Stimulated activated CD4-positive, alpha-beta T cell treated with anti-CD3 and anti-CD28 coated beads, Interleukin-1b, Interleukin-23, amount 100 ng/mL, for 24 hours (primary cell): ENCODE measurements around the gene EYS.

Experiments
- DNase-seq, 4 experiments: peaks; one replicate each; pipeline ENCODE4 v3.0.0-alpha.2; 2020; ENCODE audit warnings: low read depth in 4 of 4, low spot score in 1 of 4

Gene EYS

GRCh38 chr6:64672131-64672530 is 1034.9 kb downstream of the EYS start:
- DNase-seq, result no peak

DNA sequence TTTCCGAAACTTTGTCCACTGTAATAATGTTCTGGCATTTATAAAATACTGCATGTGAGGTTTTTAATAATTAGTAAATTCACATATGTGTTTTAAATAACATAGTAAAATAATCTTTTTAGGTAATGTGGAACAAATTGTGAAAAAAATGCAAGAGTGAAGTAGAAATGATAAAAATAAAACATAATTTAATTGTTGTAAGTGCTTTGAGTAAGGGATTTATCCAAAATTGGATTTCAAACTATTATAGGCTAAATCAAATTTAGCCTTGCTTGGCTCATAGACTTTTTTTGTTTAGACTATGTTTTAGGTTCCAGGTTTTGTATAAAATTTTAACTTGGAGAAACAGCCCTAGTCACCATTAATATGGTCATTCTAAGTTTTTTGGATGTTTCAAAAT is 1041.9 kb downstream of the EYS start:
- DNase-seq, result no peak

- DNase-seq, result no peak
Observed at GRCh38 chr6:64664480-64664879, 1042.5 kb downstream of the EYS start.

- no peak for DNase-seq
Observed at GRCh38 chr6:64644024-64644423, 1063.0 kb downstream of the EYS start.

- DNase-seq, result no peak
Observed at GRCh38 chr6:64630901-64631300, 1076.1 kb downstream of the EYS start.

GRCh38 chr6:64622944-64623343 is 1084.1 kb downstream of the EYS start:
- no peak for DNase-seq

GRCh38 chr6:64602993-64603392 is 1104.0 kb downstream of the EYS start:
- no peak for DNase-seq

DNA sequence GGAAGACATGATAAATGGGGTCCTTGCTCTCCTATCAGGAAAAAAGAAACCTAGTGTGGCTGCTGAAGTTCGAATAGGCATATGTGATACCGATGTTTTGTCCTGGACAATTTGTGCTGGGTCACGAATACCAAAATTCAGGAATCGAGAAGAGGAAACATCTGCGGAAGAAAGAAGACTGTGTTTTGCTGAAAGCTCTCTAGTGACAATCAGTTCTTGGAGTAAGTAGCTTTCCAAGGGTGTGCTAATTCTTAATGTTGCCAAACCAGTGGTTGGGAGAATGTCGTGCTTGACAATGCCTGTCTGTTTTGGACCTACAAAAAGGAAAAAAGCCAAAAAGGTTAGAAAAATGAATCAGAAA is 1115.4 kb downstream of the EYS start:
- no peak for DNase-seq

- no peak for DNase-seq
Observed at GRCh38 chr6:64590965-64591675, 1115.9 kb downstream of the EYS start.

DNA sequence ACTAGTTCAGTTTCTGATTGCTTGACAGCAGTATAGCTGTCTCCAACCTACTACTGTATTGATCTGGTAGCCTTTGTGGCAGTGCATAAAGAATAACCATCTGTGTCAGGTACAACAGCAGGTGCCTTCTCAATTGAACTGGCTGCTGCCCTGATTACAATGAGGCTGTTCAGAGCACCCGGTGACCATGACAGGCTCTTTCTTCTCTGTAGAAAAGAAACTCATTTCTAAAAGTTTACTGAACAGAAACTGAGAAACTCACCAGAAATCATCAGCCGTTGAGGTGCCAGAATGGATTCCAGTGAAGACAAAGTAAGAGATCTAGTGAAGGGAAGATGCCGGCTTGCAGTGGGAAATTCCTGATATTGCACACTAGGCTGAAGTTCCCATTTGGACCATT is 1117.1 kb downstream of the EYS start:
- no peak for DNase-seq

GRCh38 chr6:64580346-64580745 is 1126.7 kb downstream of the EYS start:
- DNase-seq, result no peak

DNA sequence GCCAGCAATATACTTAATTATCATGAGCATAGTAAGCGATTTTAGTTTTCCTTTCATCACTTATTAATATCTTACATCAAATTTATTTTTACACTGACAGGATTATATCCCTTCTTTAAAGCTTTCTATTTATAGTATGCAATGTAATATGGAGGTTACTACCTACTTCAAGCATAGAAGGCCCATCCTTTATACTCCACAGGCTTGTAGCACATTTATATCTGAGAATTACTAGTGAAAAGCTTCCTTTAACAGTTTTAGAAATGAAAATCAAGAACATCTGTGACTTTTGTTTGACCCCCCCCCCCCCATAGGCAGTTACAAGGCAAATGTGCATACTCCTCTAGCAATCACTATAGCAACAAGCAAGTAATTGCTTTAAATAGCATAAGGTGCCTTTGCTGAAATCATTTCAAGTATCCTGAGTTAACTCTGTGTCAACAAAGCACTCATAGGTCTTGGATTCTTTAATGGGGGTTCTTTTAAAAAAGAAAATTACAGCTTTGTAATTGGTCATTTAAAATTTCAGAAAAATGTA is 1153.7 kb downstream of the EYS start:
- no peak for DNase-seq

DNA sequence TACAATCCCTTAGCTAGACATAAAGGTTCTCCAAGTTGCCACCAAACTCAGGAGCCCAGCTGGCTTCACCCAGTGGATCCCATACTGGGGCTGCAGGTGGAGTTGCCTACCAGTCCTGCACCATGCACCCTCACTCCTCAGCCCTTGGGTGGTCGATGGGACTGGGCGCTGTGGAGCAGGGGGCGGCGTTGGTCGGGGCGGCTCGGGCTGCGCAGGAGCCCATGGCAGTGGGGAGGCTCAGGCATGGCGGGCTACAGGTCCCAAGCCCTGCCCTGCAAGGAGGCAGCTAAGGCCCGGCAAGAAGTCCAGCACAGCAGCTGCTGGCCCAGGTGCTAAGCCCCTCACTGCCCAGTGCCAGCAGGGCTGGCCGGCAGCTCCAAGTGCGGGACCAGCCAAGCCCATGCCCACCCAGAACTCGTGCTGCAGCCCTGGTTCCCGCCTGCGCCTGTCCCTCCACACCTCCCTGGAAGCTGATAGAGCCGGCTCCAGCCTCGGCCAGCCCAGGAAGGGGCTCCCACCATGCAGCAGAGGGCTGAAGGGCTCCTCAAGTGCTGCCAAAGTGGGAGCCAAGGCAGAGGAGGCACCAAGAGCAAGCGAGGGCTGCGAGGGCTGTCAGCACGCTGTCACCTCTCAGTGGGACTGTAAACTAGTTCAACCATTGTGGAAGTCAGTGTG is 1159.3 kb downstream of the EYS start:
- no peak for DNase-seq

GRCh38 chr6:64539917-64540316 is 1167.1 kb downstream of the EYS start:
- no peak for DNase-seq

DNA sequence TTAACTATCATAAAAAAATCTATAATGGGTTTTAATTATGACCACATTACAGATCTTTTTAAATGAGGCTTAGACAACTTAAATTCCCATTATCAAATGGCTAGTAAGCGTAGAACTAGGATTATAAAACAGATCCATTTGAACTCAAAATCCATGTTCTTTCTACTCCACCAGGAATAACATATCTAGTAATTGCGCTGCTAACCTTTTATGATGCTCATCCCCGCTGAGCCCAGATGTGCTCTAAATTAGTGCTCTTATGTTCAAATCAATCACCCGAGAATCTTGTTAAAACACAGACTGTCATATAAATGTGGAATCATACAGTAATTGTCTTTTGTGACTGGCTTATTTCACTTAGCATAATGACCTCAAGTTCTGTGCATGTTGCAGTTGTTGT is 1168.3 kb downstream of the EYS start:
- no peak for DNase-seq

DNA sequence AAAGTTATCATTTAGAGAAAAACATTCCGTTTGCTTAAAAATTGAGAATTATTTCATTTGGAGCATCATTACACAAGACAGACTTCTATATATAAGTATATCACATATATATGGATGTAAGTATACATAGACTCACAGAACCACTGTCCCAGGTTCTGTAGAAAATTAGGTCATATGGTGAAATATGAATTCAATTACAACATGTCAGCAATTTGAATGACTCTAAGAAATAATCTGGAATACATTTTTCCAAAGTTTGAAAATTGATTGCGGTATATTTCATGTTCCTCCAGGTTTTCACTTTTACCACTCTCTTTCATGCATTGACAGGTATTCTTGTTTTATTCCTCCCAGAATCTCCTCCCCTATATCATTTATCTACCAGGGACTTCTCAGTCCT is 1179.1 kb downstream of the EYS start:
- DNase-seq, result no peak

- no peak for DNase-seq
Observed at GRCh38 chr6:64522859-64523258, 1184.2 kb downstream of the EYS start.

DNA sequence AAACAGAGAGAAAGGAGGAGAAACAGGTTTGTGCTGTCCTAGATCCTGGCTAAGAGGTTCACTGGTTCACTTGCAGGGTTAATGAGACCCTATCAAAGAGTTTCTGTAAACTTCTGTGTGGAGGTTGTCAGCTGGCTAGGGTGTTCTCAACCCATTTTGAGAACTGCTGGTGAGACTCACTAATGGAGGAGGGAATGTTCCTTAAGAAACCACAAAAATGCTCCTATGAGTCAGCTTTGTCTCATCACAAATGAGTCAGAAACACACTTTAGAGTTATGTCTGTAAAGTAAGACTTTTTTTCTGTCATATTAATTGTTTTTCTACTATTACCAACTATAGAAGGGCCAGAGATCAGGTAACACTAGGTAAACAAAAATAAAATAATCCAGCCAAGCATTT is 1187.0 kb downstream of the EYS start:
- DNase-seq, result no peak

GRCh38 chr6:64516393-64516792 is 1190.6 kb downstream of the EYS start:
- no peak for DNase-seq

DNA sequence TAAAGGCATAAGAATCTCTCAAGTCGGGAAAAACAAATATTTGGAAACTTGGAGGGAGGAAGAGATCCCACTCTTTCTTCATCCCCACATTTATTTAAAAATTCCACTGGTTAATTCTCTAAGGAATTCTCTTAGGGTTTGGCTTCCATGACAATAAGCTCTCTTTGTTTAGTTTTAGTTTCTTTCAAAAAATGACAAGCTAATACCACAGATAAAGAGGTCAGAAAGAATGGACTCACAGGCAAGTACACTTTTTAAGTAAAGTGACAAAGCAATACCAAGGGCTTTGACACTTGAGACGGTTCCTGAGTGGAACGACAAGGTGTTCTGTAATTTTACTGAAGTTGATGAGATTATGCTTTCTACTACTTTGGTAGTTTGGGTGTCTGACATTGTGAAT is 1199.4 kb downstream of the EYS start:
- no peak for DNase-seq

DNA sequence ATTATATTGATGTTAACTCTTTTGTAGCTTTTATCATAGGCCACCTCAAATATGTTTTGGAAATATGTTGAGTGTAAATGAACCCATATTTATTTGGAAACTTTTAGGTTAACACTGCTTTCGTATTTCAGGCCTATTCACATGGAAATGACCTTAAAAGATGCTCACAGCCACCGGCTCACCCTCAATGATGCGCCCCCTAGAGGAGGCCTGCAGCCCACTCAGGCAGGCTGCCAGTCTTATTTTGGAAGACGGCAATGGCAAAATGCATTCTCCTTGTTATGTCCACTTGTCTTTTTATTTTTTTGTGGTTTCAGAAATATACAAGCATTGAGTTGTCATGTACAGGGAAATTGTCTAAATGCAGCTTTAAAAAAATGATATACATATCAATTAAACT is 1201.7 kb downstream of the EYS start:
- DNase-seq, result no peak

GRCh38 chr6:64504503-64504902 is 1202.5 kb downstream of the EYS start:
- DNase-seq, result no peak

- no peak for DNase-seq
Observed at GRCh38 chr6:64502801-64503200, 1204.2 kb downstream of the EYS start.
